ENCODE data around the gene CNNM2. TPM values are rescaled to one million over a fixed set of nuclear protein-coding genes. Genes with fewer than 3 reads are reported as not detected.

CNNM2 gene
- total RNA-seq, 2 donors from 2014 or later, result 3.4 to 5.3 TPM

GRCh38 chr10:103120977-103121735 is 203.1 kb downstream of the CNNM2 start:
- no peaks in the 10 kb centered on the region for H3K27me3 ChIP-seq
- no peaks in the 10 kb centered on the region for H3K9me3 ChIP-seq
- no peak for DNase-seq
- H3K36me3 ChIP-seq (replicated peaks in 1 of 2; ENCODE audit: insufficient read depth in 1 of 2, low read depth in 2 of 2), result no peaks in the 10 kb centered on the region
- WGBS, 2 donors, result 24 to 41% methylated on average over 2 of the region's 2 CpGs
- H3K4me3 ChIP-seq, result no peak overlapping the region
- no peak for ATAC-seq
- TF ChIP-seq POLR2A (IDR thresholded peaks at IDR 0.05) (no peak), CTCF (IDR thresholded peaks at IDR 0.05) (no peak)
- intact Hi-C loops (cut with DNase I), result no loop called here
- no peaks in the 10 kb centered on the region for H3K4me1 ChIP-seq
- H3K27ac ChIP-seq, result no peak overlapping the region

- intact Hi-C loops (cut with DNase I), result no loop called here
- no peaks in the 10 kb centered on the region for H3K9me3 ChIP-seq
- 85% methylated on average over 7 of the region's 7 CpGs for WGBS, 2 donors
- no peak overlapping the region for H3K27ac ChIP-seq
- H3K4me1 ChIP-seq, result no peaks in the 10 kb centered on the region
- TF ChIP-seq POLR2A (IDR thresholded peaks at IDR 0.05), result no peak
- TF ChIP-seq CTCF (IDR thresholded peaks at IDR 0.05), result no peak
- no peak overlapping the region for H3K4me3 ChIP-seq
- no peak for ATAC-seq
- no peaks in the 10 kb centered on the region for H3K36me3 ChIP-seq (replicated peaks in 1 of 2; ENCODE audit: insufficient read depth in 1 of 2, low read depth in 2 of 2)
- DNase-seq, result no peak
- no peaks in the 10 kb centered on the region for H3K27me3 ChIP-seq
Observed at GRCh38 chr10:103123282-103124024, 205.4 kb downstream of the CNNM2 start.

GRCh38 chr10:103124420-103125096 is 206.5 kb downstream of the CNNM2 start:
- Histone ChIP-seq H3K27ac (no peak overlapping the region), H3K4me1 (no peaks in the 10 kb centered on the region), H3K4me3 (no peak overlapping the region), H3K9me3 (no peaks in the 10 kb centered on the region), H3K27me3 (no peaks in the 10 kb centered on the region), H3K36me3 (replicated peaks in 1 of 2; ENCODE audit: insufficient read depth in 1 of 2, low read depth in 2 of 2) (no peaks in the 10 kb centered on the region)
- 92 to 95% methylated on average over 4 of the region's 4 CpGs for WGBS, 2 donors
- intact Hi-C loops (cut with DNase I), result no loop called here
- DNase-seq (no peak), ATAC-seq (no peak)
- no peak for TF ChIP-seq POLR2A (IDR thresholded peaks at IDR 0.05)
- no peak for TF ChIP-seq CTCF (IDR thresholded peaks at IDR 0.05)

- intact Hi-C loops (cut with DNase I), result no loop called here
- no peak for ATAC-seq
- H3K36me3 ChIP-seq (replicated peaks in 1 of 2; ENCODE audit: insufficient read depth in 1 of 2, low read depth in 2 of 2), result no peaks in the 10 kb centered on the region
- DNase-seq, result no peak
- H3K4me1 ChIP-seq, result no peaks in the 10 kb centered on the region
- no peaks in the 10 kb centered on the region for H3K9me3 ChIP-seq
- WGBS, 2 donors, result 75 to 84% methylated on average over 9 of the region's 9 CpGs
- H3K27me3 ChIP-seq, result no peaks in the 10 kb centered on the region
- no peak overlapping the region for H3K4me3 ChIP-seq
- no peak overlapping the region for H3K27ac ChIP-seq
- TF ChIP-seq POLR2A (IDR thresholded peaks at IDR 0.05), result no peak
- TF ChIP-seq CTCF (IDR thresholded peaks at IDR 0.05), result no peak
Observed at GRCh38 chr10:103125323-103126267, 207.5 kb downstream of the CNNM2 start.

All from body of pancreas (tissue), 4 donors.